HepG2 (cell line): ENCODE measurements around the gene IGFBP5. TPM values are rescaled to one million over a fixed set of nuclear protein-coding genes. Genes with fewer than 3 reads are reported as not detected.

Experiments
- ATAC-seq: fragments of 200-7000 bp; cut with Tn5 transposase; 3 replicates; pipeline ENCODE4 v1.9.1; 2020; ENCODE audit warnings: mild to moderate bottlenecking, moderate library complexity
- BruUV-seq: library from RNA; stranded (reverse); fragments of 400-500 nt; replicated peaks from 2 replicates; lab custom pipeline; 2021; lab: Mats Ljungman, UMichigan
- CTCF ChIA-PET: fragments of 300-600 bp; formaldehyde crosslinking; extraction: SDS; loops from one replicate; lab custom pipeline; 2021; ENCODE audit warnings: low total read pairs, inconsistent platforms, low intra/inter-chr PET ratio; lab: Yijun Ruan, JAX
- POLR2A ChIA-PET: fragments of 350-600 bp; sonication (Branson Sonifier 250); formaldehyde crosslinking; loops from one replicate; lab custom pipeline; 2020; ENCODE audit warnings: antibody characterized with exemption, inconsistent platforms; lab: Yijun Ruan, JAX
- DNase-seq: peaks from one replicate; pipeline ENCODE4 v3.0.0-alpha.2; 2015; ENCODE audit warnings: low spot score
- FAIRE-seq: peaks from 3 replicates; lab custom pipeline; 2011; peaks lifted over from hg19 to GRCh38; lab: Jason Lieb, UNC
- H2AFZ ChIP-seq: one replicate; pipeline ENCODE4 v1.6.1; 2011; ENCODE audit warnings: low read length, inconsistent platforms
- H3K27ac ChIP-seq: fragments of 300-600 bp; 3 replicates; pipeline ENCODE4 v1.8.0; 2011; ENCODE audit warnings: mixed run types, mild to moderate bottlenecking, mixed read lengths, low read length, inconsistent platforms; ENCODE audit not compliant: insufficient read depth; ENCODE audit errors: extremely low read length
- H3K27me3 ChIP-seq, 2 experiments: fragments of 200-600 bp in 1 of 2; 2 replicates in 1 of 2; 3 replicates in 1 of 2; pipeline versions ENCODE4 v1.6.0 to v1.8.0; 2011; ENCODE audit warnings: low read length in 2 of 2, mild to moderate bottlenecking in 2 of 2, moderate library complexity in 2 of 2, inconsistent platforms in 1 of 2; ENCODE audit not compliant: insufficient read depth in 2 of 2, control insufficient read depth in 1 of 2
- H3K36me3 ChIP-seq, 2 experiments: fragments of 200-600 bp in 1 of 2; replicated peaks in 1 of 2; 2 replicates in 1 of 2; 3 replicates in 1 of 2; pipeline versions ENCODE4 v1.5.1 to v1.8.0; 2011; ENCODE audit warnings: low read length in 2 of 2, inconsistent platforms in 1 of 2; ENCODE audit not compliant: insufficient read depth in 2 of 2, control insufficient read depth in 1 of 2
- H3K4me1 ChIP-seq: 2 replicates; pipeline ENCODE4 v1.5.1; 2012; ENCODE audit warnings: low read length, inconsistent platforms; ENCODE audit not compliant: insufficient read depth
- H3K4me2 ChIP-seq: 2 replicates; pipeline ENCODE4 v1.6.0; 2011; ENCODE audit warnings: low read depth, low read length, inconsistent platforms
- H3K4me3 ChIP-seq, 3 experiments: fragments of 200-600 bp in 1 of 3; sonication (generic), shearing (Covaris generic) in 1 of 3; replicated peaks in 1 of 3; 2 replicates each; pipeline ENCODE4 v1.5.1; 2011 to 2016; ENCODE audit warnings: low read length in 3 of 3, inconsistent platforms in 2 of 3, low read depth in 2 of 3, mild to moderate bottlenecking in 2 of 3, control low read depth in 1 of 3, mixed read lengths in 1 of 3; ENCODE audit not compliant: insufficient read depth in 1 of 3
- H3K79me2 ChIP-seq: one replicate; pipeline ENCODE4 v1.6.1; 2011; ENCODE audit warnings: low read length, inconsistent platforms; ENCODE audit not compliant: insufficient read depth
- H3K9ac ChIP-seq: 2 replicates; pipeline ENCODE4 v1.6.0; 2011; ENCODE audit warnings: mild to moderate bottlenecking, low read depth, low read length, inconsistent platforms; ENCODE audit not compliant: insufficient read depth
- H3K9me3 ChIP-seq: 2 replicates; pipeline ENCODE4 v1.5.1; 2012; ENCODE audit warnings: mild to moderate bottlenecking, low read length
- H4K20me1 ChIP-seq: 2 replicates; pipeline ENCODE4 v1.6.0; 2011; ENCODE audit warnings: inconsistent platforms, mild to moderate bottlenecking, low read length, moderate library complexity; ENCODE audit not compliant: insufficient read depth
- AHR ChIP-seq: IDR thresholded peaks from 2 replicates; pipeline ENCODE4 v1.6.1; 2018; ENCODE audit warnings: missing genetic modification reagents, missing compliant biosample characterization
- CREM ChIP-seq, 2 experiments: sonication (generic) in 1 of 2; formaldehyde crosslinking in 1 of 2; IDR thresholded peaks; 2 replicates each; pipeline versions ENCODE4 v1.4.0 to v1.6.1; 2016 to 2020; ENCODE audit warnings: antibody characterized with exemption in 1 of 2, mild to moderate bottlenecking in 1 of 2, missing genetic modification reagents in 1 of 2
- DNMT1 ChIP-seq: sonication (generic); formaldehyde crosslinking; IDR thresholded peaks from 2 replicates; pipeline ENCODE4 v1.5.1; 2020; ENCODE audit warnings: mild to moderate bottlenecking, missing genetic modification reagents
- GABPB1 ChIP-seq: IDR thresholded peaks from 2 replicates; pipeline ENCODE4 v1.6.1; 2016; ENCODE audit warnings: mild to moderate bottlenecking, missing genetic modification reagents, moderate library complexity, missing compliant biosample characterization
- IRF9 ChIP-seq: sonication (generic); formaldehyde crosslinking; IDR thresholded peaks from 2 replicates; pipeline ENCODE4 v1.8.0; 2022; ENCODE audit warnings: missing genetic modification reagents, mild to moderate bottlenecking, borderline replicate concordance
- KAT7 ChIP-seq: IDR thresholded peaks from 2 replicates; pipeline ENCODE4 v1.6.1; 2018; ENCODE audit warnings: borderline replicate concordance, missing compliant biosample characterization
- MEF2D ChIP-seq: sonication (generic); formaldehyde crosslinking; IDR thresholded peaks from 2 replicates; pipeline ENCODE4 v1.5.1; 2020; ENCODE audit warnings: mild to moderate bottlenecking, missing genetic modification reagents
- NBN ChIP-seq: fragments of 450-650 bp; conservative IDR thresholded peaks from 2 replicates; pipeline ENCODE4 v1.6.1; 2017
- NONO ChIP-seq, 2 experiments: fragments of 450-650 bp in 1 of 2; sonication (generic) in 1 of 2; formaldehyde crosslinking in 1 of 2; IDR thresholded peaks in 1 of 2; conservative IDR thresholded peaks in 1 of 2; 2 replicates each; pipeline versions ENCODE4 v1.6.1 to v1.8.0; 2017 to 2022; ENCODE audit warnings: mild to moderate bottlenecking in 1 of 2, missing genetic modification reagents in 1 of 2, moderate library complexity in 1 of 2
- NR2F1 ChIP-seq, 2 experiments: fragments of 450-650 bp in 1 of 2; formaldehyde crosslinking in 1 of 2; IDR thresholded peaks; 2 replicates each; pipeline versions ENCODE4 v1.5.0 to v1.6.1; 2016 to 2020; ENCODE audit warnings: mild to moderate bottlenecking in 1 of 2, missing compliant biosample characterization in 1 of 2, missing genetic modification reagents in 1 of 2, moderate library complexity in 1 of 2
- RBAK ChIP-seq: sonication (generic); formaldehyde crosslinking; IDR thresholded peaks from 2 replicates; pipeline ENCODE4 v1.5.1; 2020; ENCODE audit warnings: mild to moderate bottlenecking, missing genetic modification reagents
- SSRP1 ChIP-seq: IDR thresholded peaks from 2 replicates; pipeline ENCODE4 v1.6.1; 2016; ENCODE audit warnings: control low read depth
- U2AF2 ChIP-seq: fragments of 200-400 bp; formaldehyde crosslinking; IDR thresholded peaks from 2 replicates; pipeline ENCODE4 v1.6.1; 2017; ENCODE audit warnings: low read depth, mild to moderate bottlenecking, low read length
- ZNF232 ChIP-seq: sonication (generic); formaldehyde crosslinking; IDR thresholded peaks from 2 replicates; pipeline ENCODE4 v1.4.0; 2020; ENCODE audit warnings: missing genetic modification reagents, borderline replicate concordance
- ZNF317 ChIP-seq: sonication (generic); formaldehyde crosslinking; IDR thresholded peaks from 2 replicates; pipeline ENCODE4 v1.5.0; 2020; ENCODE audit warnings: mild to moderate bottlenecking, missing genetic modification reagents
- ZNF484 ChIP-seq: sonication (generic); formaldehyde crosslinking; IDR thresholded peaks from 2 replicates; pipeline ENCODE4 v1.5.1; 2020; ENCODE audit warnings: mild to moderate bottlenecking, low read depth, missing genetic modification reagents, borderline replicate concordance
- WGBS: methylation state at CpG from one replicate; pipeline ENCODE4 v1.1.6; 2017; ENCODE audit warnings: low lambda C conversion rate; 5-methylcytosine and 5-hydroxymethylcytosine counted together
- in situ Hi-C: cut with HindIII; loops from 2 replicates; pipeline ENCODE4 v1.10.0; 2017; ENCODE audit warnings: low pct_unique_long_range_greater_than_20kb; ENCODE audit not compliant: extremely low pct_ligation_motif_present
- intact Hi-C: fragments of 100-400 bp; cut with micrococcal nuclease; formaldehyde crosslinking; loops from one replicate; pipeline ENCODE4 v1.10.0; 2022; ENCODE audit not compliant: unreplicated experiment
- polyA plus RNA-seq, 8 experiments: library from polyadenylated mRNA; depleted of rRNA in 3 of 8; stranded (reverse) in 7 of 8; unstranded in 1 of 8; fragments of >200 nt; fragmentation: Illumina TruSeq in 4 of 8; extraction: Trizol in 4 of 8; gene quantifications; 2 replicates each; pipeline versions ENCODE4 v1.2.1 to v1.2.3, GENCODE V29; 2011 to 2016; ENCODE audit warnings: low read depth in 4 of 8, missing spikeins in 1 of 8, mixed read lengths in 1 of 8; ENCODE audit not compliant: insufficient read depth in 1 of 8
- total RNA-seq, 5 experiments: library from RNA; depleted of rRNA; stranded (reverse); fragments of >200 nt; fragmentation: Illumina TruSeq; extraction: Trizol; gene quantifications; 2 replicates each; pipeline ENCODE4 v1.2.3, GENCODE V29; 2016; ENCODE audit warnings: low read depth in 1 of 5

Gene IGFBP5
- total and polyA plus RNA-seq, 2 of the 13 experiments (the other 11 are each of a cell fraction or from before 2014, with no cell fraction given), result 0.15 TPM; not detected in 1

GRCh38 chr2:216626168-216626874 lies 69.0 kb downstream of the IGFBP5 start:
- H3K79me2 ChIP-seq, result no peaks in the 10 kb centered on the region
- WGBS, result 57% methylated on average over 7 of the region's 7 CpGs
- H4K20me1 ChIP-seq, result no peaks in the 10 kb centered on the region
- ATAC-seq (no peak), DNase-seq (no peak), FAIRE-seq (no peak)
- no peak overlapping the region for H2AFZ ChIP-seq
- H3K9ac ChIP-seq, result no peak overlapping the region
- no peaks in the 10 kb centered on the region for H3K4me1 ChIP-seq
- H3K27ac ChIP-seq, result no peak overlapping the region
- ChIA-PET CTCF (no interaction called here), POLR2A (no interaction called here)
- no TSS peak for BruUV-seq
- H3K27me3 ChIP-seq, result peaks cover 2 to 20% of the 10 kb centered on the region in 2 experiments; a peak in 3 of 5 replicates
- no peak overlapping the region for H3K4me2 ChIP-seq
- in situ Hi-C loops, result no loop called here
- no peak overlapping the region for H3K4me3 ChIP-seq
- intact Hi-C loops, result no loop called here
- H3K36me3 ChIP-seq, result no peaks in the 10 kb centered on the region
- H3K9me3 ChIP-seq, result no peaks in the 10 kb centered on the region
- TF ChIP-seq ZNF484 (CRISPR knock-in tag) (no peak), SSRP1 (CRISPR knock-in tag) (no peak), ZNF317 (CRISPR knock-in tag) (no peak), MEF2D (CRISPR knock-in tag) (no peak), IRF9 (CRISPR knock-in tag) (no peak), ZNF232 (CRISPR knock-in tag) (no peak), CREM (IDR thresholded peaks at IDR 0.05) (no peak), CREM (CRISPR knock-in tag; IDR thresholded peaks at IDR 0.05) (no peak), U2AF2 (no peak), KAT7 (CRISPR knock-in tag) (no peak), RBAK (CRISPR knock-in tag) (no peak), NBN (no peak), NONO (IDR thresholded peaks at IDR 0.05) (no peak), NONO (CRISPR knock-in tag; conservative IDR thresholded peaks at IDR 0.05) (no peak), NR2F1 (CRISPR knock-in tag; IDR thresholded peaks at IDR 0.05) (no peak), GABPB1 (CRISPR knock-in tag) (no peak), DNMT1 (CRISPR knock-in tag) (no peak), AHR (CRISPR knock-in tag) (no peak)
